GM06990 (cell line): ENCODE results near the gene TC2N.

ENCODE experiments used
- DNase-seq: peaks from one replicate; pipeline ENCODE4 v3.0.0-alpha.2; 2011; ENCODE audit not compliant: insufficient read length; ENCODE audit errors: extremely low read depth
- H3K27me3 ChIP-seq: replicated peaks from 2 replicates; pipeline ENCODE4 v1.6.0; 2011; ENCODE audit warnings: low read length; ENCODE audit not compliant: control insufficient read depth, insufficient read depth
- H3K36me3 ChIP-seq: 2 replicates; pipeline ENCODE4 v1.5.1; 2011; ENCODE audit warnings: low read length; ENCODE audit not compliant: control insufficient read depth, insufficient read depth
- H3K4me3 ChIP-seq: replicated peaks from 2 replicates; pipeline ENCODE4 v1.5.1; 2011; ENCODE audit warnings: low read depth, mild to moderate bottlenecking, control low read depth, low read length
- CTCF ChIP-seq: IDR thresholded peaks from 2 replicates; pipeline ENCODE4 v1.5.1; 2011; ENCODE audit warnings: low read length, control low read depth, mild to moderate bottlenecking, inconsistent platforms; ENCODE audit not compliant: insufficient read depth, poor library complexity, severe bottlenecking

TC2N gene

GRCh38 chr14:91751719-91752118, 115.6 kb downstream of the TC2N start:
- TF ChIP-seq CTCF: no peak
- Histone ChIP-seq H3K27me3 (no peaks in the 10 kb centered on the region), H3K36me3 (no peaks in the 10 kb centered on the region), H3K4me3 (no peak overlapping the region)
- no peak for DNase-seq

GRCh38 chr14:91750634-91751198, 116.6 kb downstream of the TC2N start:
- TF ChIP-seq CTCF: no peak
- no peaks in the 10 kb centered on the region for H3K27me3 ChIP-seq
- no peak overlapping the region for H3K4me3 ChIP-seq
- H3K36me3 ChIP-seq: no peaks in the 10 kb centered on the region
- no peak for DNase-seq

- DNase-seq: no peak
- Histone ChIP-seq H3K27me3 (no peaks in the 10 kb centered on the region), H3K4me3 (no peak overlapping the region), H3K36me3 (no peaks in the 10 kb centered on the region)
- no peak for TF ChIP-seq CTCF
Measured at GRCh38 chr14:91749868-91750267, 117.5 kb downstream of the TC2N start.

- no peak for DNase-seq
- Histone ChIP-seq H3K4me3 (no peak overlapping the region), H3K36me3 (no peaks in the 10 kb centered on the region), H3K27me3 (no peaks in the 10 kb centered on the region)
- TF ChIP-seq CTCF: no peak
Measured at GRCh38 chr14:91748049-91748448, 119.3 kb downstream of the TC2N start.

- H3K27me3 ChIP-seq: no peaks in the 10 kb centered on the region
- TF ChIP-seq CTCF: no peak
- no peak overlapping the region for H3K4me3 ChIP-seq
- no peak for DNase-seq
- H3K36me3 ChIP-seq: no peaks in the 10 kb centered on the region
Measured at GRCh38 chr14:91745344-91745743, 122.0 kb downstream of the TC2N start.

GRCh38 chr14:91744068-91744480, 123.3 kb downstream of the TC2N start:
- H3K4me3 ChIP-seq: no peak overlapping the region
- no peaks in the 10 kb centered on the region for H3K27me3 ChIP-seq
- DNase-seq: no peak
- H3K36me3 ChIP-seq: no peaks in the 10 kb centered on the region
- no peak for TF ChIP-seq CTCF
